ENCODE data around the gene DNAI2.

Gene DNAI2

DNA sequence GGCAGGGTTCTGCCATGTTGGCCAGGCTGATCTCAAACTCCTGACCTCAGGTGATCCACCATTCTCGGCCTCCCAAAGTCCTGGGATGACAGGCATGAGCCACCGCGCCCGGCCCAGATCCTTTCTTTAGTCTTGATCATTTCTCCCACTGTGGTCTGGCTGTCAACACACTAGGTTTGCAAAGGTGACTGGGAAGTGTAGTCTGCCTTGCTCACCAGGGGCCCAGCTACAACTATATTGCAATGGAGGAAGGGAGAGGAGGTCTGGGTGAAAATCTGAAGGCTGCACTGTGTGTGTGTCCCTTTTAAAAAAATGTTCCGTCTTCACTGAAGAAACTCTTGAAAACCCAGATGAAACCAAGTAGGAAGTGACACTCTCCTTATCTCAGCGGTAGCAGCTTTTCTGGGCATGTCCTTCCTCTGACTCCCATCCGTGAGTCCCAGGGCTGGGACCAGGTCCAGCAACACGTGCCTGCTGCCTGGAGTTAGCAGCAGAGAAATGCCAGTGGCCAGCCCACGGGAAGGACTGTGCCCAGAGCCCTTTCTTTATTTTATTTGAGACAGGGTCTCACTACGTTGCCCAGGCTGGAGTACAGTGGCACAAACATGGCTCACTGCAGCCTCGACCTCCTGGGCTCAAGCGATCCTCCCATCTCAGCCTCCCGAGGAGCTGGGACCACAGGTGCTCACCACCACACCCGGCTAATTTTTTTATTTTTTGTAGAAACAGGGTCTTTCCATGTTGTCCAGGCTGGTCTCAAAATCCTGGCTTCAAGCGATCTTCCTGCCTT, 34.1 kb downstream of the DNAI2 start:
- DNase-seq: no peak

DNA sequence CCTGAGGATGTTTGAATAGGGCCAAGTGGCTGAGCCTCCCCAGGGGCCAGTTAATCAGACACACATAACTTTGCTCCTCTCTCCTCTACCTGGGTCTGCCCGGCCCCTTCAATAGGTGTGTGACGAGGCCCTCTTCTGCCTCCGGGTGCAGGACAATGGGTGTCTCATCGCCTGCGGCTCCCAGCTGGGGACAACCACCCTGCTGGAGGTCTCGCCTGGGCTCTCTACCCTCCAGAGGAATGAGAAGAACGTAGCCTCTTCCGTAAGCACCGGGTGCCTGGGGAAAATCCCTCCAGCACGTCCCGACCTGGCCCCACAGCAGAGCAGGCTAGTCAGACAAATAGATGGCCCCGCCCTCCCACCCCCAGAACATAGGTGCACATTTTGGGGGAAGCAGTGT, 35.9 kb downstream of the DNAI2 start:
- DNase-seq: no peak

DNA sequence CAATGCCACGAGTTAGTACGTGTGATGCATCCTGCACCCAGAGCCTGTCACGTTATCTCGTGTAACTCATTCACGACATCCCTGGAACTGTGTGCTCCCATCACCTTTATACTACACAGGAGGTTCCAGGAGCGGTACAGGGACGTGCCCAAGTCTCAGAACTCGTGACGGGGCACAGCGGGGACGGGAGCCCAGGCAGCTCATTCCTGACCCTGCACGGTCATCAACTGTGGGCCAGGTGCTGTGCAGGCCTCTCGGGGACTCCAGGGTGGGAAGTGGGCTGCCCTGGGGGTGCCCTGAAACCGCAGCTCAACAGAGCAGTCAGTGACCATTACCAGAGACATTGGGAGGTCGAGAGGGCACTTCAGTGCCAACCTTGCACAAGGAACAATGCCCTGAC, 40.8 kb downstream of the DNAI2 start:
- DNase-seq: no peak

DNA sequence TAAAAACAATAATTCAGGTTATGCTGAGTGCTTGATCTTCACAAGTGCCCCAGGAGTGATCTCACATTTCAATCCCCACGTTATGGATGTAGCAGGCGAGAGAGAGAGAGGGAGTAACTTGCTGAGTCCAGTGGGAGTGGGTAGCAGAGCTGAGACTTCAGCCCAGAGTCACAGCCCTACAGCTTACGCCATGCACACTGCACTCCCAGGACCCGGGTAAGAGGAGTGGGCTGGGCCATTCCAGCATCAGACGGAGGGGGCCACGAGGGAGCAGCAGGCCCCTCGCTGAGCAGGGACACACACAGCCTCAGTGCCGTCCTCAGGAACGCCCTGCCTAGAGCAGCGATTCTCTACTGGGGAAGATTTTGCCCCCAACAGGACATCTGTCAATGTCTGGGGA, 42.2 kb downstream of the DNAI2 start:
- no peak for DNase-seq

- no peak for DNase-seq
These were observed 43.0 kb downstream of the DNAI2 start for GRCh38 chr17:74317071-74317470.

GRCh38 chr17:74318391-74318790, 44.4 kb downstream of the DNAI2 start:
- no peak for DNase-seq

DNA sequence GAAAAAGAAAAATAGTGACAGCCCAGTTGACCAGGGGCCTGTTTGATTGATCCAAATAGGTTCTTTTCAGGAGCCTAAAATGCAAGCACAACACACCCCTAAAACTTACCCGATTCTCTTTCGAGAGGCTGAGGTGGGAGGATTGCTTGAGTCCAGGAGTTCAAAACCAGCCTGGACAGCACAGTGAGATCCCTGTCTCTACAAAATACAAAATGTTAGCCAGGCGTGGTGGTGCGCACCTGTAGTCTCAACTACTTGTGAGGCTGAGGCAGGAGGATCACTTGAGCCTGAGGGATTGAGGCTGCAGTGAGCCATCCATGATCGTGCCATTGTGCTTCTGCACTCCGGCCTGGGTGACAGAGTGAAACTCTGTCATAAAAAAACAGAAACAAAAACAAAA, 50.5 kb downstream of the DNAI2 start:
- no peak for DNase-seq

DNA sequence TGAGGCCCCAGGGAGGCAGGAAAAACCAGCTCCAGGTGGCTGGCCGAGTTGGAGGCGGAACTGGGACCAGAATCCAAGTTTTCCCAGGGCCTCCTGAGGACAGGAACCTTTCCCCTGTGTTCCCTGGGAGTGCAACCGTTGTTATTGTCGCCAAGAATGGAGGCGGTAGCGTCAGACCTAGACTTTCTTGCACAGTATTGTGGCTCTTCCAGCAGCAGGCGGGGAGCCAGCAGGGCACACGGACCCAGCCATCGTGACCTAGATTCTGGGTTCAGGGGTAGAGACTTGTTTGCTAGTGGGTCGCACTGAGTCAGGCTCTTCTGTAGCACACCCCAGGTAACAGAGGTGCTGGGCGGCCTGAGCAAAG, 51.3 kb downstream of the DNAI2 start:
- no peak for DNase-seq

DNA sequence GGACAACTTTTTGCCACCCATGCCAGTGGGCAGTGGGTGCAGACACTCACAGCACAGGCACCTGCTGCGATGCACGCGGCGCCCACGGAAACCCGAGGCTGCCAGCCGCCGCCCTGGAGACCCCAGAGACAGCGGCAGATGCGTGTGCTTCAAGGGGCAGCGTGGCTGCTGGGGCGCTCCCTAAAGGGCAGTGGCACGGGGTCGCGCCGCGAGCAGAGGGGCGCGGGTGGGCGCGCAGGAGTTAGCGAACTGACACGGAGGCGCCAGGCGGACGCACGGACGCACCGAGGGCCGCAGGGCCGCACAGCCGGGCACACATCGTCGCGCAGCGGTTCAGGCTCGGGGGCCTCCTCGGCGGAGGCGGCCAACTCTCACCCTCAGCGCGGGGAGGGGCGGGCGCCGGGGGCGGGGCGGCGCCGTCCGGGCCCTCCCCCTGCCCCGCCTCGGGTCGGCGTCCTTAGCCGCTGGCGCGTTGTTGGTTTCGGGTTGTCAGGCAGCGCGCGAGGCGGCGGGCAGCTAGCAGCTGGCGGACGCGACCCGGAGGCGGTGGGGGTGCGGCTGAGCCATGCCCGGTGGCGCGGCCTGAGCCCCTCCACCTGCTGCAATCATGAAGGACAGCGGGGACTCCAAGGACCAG, 51.8 kb downstream of the DNAI2 start, which contains the start of gene KIF19:
KIF19 (plus strand) TSS at position 484 of the 637 bp plus-strand sequence; CDS start at position 608, 124 bp downstream.
- peak in 1 of 2 experiments; percentile 64 for DNase-seq

GRCh38 chr17:74326506-74326905, 52.5 kb downstream of the DNAI2 start:
- no peak for DNase-seq

- no peak for DNase-seq
These were observed 54.5 kb downstream of the DNAI2 start for GRCh38 chr17:74328487-74328886.

DNA sequence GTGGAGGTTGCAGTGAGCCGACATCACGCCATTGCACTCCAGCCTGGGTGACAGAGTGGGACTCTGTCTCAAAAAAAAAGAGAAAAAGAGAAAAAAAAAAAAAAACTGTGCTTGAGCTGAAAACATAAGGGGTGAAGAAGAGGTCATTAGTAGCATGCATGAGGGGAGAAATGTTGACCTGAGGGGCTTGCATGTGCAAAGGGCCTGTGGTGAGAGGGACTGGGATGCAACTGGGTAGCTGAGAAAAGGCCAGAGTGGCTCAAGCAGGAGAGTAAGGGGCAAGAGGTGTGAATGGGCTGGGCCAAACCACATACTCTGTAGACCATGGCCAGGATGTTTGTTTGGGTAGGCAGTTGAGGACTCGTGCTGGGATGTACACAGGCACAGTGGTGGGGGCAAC, 55.3 kb downstream of the DNAI2 start:
- no peak for DNase-seq

DNA sequence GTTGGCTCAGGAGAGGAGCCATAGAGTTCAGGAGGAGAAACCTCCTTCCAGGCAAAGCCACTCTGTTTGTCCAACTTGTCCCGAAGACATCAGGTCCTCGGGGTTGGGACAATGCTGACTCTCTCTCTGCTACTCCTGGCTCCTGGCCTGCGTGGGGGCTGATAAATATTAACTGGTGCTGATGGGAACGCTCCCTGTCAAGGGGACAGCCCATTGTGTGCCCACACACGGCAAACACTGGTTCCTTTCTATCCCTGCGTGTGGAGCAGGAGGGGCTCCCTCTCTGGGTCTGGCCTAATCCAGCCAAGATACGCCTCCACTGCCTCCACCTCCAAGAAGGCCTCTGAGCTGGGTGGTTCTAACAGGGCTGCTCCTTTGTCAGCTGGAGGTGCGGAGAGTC, 56.4 kb downstream of the DNAI2 start:
- no peak for DNase-seq

GRCh38 chr17:74332017-74332650, 58.1 kb downstream of the DNAI2 start:
- no peak for DNase-seq

DNA sequence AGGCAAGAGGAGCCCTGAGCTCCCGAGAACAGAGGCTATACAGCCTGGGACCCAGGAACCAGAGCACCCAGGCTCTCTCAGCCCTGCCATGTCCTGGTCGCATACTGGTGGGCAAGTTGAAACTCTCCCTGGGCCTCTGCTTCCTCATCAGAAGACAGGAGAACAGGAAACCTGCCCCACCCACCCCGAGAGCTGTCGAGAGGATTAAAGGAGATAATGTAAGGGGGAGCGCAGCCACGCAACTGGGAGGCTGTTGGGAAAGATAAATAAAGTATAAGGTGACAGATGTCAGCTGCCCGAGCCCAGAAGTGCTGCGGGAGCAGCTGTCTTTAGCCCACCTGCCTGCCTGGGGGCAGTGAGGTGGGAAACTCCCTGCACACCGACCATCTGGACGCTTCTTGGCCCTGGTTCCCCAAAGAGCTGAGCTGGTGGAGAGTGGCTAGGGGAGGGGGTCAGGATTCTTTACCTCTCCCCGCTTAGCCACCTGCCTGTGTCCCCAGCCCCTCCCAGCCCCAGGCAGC, 58.8 kb downstream of the DNAI2 start:
- DNase-seq: peak in 1 of 2 experiments; percentile 48

DNA sequence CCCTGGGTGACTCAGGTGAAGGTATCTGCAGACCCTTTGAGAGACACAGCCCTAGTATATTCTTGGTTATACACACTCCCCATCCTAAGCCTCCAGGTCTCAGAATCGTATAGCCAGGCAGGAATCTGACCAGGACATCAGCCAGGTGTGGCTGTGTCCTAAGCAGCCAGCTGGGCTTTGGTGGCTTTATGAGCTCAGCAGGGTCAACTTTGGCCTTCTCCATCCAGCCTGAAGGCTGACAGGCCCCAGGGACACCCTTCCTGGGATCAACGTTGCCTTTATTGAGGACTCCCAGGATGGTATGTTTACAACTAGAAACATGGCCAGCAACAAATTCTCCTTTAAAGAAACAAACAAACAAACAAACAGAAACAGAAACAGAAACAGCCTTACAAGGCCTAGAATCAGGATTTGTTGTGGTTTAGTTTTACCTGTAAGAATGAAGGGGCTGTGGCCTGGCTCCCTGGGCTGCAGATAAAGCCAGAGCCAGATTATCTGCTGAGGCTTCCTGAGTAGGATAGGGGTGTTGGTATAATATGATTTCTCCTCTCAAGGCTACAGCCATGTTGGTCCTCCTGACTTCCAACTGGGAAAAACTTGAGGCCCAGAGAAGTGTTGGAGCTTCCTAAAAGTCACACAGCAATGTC, 60.5 kb downstream of the DNAI2 start:
- DNase-seq: no peak

GRCh38 chr17:74335529-74336062, 61.6 kb downstream of the DNAI2 start:
- DNase-seq: no peak

- DNase-seq: no peak
These were observed 62.3 kb downstream of the DNAI2 start for GRCh38 chr17:74336307-74336706.

DNA sequence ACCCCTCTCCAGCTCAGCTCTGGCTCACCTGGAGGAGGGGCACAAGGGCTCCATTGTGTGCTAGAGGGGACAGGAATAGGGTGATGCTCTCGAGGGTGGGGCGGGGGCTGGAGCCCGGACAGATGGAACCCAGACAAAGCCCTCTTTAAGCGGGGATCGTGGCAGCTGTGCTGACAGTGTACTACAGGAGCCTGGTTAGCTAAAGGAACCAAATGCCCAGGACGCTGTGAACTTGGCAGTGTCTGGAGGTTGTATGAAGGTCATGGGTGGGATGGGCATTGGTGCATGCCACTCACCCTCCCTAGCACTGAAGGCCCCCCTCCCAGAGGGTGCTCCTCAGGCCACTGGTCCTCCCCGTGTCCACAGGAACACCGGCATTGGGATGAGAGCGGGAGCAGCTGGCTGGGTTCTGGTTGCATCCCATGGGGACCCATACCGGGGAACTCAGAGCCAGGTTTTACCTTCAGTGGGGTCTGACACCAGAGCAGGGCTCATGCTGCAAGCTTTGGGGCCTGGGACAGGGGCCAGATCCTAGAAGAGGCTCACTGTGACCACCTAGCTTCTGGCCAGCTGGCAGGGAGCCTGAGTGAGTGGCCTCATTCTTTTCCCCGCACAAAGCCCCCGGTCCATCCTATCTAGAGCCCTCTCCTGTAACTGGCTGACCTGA, 63.9 kb downstream of the DNAI2 start:
- peak; percentile 44 to 61 for DNase-seq

DNA sequence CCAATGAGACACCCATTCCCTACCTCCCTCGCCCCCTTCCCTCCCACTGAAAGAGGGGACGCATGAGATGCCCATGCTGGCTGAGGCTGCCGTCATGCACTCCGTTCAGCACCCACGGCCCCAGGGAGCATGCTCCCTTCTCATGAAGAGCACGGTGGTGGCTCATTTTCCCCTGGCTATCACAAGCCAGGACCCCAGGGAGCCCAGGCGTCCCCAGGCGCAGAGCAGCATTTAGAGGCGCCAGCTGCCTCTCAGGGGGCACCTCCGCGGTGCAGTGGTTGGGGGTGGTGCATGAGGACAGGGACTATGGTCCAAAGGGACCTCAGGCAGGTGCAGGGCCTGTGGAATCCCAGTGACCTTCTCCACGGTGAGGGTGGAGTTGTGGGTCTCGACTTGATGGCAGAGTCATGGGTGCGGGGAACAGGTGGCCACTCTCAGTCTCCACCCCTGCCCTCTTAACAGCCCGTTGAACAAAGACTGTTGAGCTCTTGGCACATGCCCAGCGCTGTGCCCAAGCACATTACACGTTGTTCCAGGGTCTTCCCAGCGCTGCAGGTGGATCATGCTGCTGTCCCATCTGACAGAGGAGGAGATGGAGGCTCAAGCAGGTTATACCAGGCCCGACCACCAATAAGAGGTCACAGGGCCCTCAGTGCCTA, 65.6 kb downstream of the DNAI2 start:
- no peak for DNase-seq

DNA sequence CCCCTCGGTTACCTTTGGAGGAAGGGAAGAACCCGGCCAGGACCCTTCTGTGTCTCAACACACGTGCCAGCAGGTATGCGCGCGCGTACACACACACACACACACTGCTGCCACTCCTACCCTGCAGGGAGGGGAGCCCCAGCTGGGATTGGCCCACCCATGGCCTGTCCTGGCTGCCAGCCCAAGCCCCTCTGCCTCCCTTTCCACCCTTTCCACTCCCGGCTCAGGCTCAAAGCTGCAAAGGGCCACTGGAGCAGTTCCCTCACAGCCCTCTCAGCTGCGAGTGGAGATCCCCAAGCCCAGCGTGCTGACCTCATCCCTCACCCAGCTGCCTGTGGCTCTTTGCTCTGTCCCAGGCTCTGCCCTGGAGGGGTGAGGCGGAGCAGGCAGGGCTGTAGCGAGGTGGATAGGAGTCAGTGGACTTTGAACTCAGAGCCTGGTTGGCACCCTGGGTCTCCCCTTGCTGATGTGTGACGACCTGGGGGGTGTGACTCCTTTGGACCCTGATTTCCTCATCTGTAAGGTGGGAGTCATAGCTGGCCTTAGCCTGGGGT, 66.5 kb downstream of the DNAI2 start:
- no peak for DNase-seq

DNA sequence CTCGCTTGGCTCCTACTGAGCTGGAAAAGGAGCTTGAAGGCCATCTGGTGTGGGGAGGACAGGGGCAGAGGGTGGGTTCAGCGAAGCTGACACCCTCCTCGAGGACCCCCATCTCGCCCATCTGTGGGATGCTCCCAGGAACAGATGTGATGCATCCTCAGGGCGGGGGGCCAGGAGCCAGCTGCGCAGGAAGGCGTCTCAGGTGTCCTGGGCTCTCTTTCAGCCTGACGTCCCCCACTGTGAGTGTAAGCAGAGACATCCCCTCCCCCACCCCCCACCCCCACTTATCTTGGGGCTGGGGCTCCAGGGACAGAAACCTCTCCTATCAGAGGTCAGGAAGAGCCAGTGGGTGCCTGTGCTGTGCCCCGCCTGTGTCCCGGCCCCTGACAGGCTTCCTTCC, 68.2 kb downstream of the DNAI2 start:
- DNase-seq: no peak

Measured in NCI-H526 (cell line).